ENCODE data around the gene METTL23.
"Not testable (repeated sequence)": the region's sequence is repeated elsewhere in the genome, so short reads cannot be mapped to it uniquely, and the experiment has no call there.

The METTL23 gene

GRCh38 chr17:76735586-76736348 is 9.1 kb downstream of the METTL23 start:
- DNase-seq: no peak

DNA sequence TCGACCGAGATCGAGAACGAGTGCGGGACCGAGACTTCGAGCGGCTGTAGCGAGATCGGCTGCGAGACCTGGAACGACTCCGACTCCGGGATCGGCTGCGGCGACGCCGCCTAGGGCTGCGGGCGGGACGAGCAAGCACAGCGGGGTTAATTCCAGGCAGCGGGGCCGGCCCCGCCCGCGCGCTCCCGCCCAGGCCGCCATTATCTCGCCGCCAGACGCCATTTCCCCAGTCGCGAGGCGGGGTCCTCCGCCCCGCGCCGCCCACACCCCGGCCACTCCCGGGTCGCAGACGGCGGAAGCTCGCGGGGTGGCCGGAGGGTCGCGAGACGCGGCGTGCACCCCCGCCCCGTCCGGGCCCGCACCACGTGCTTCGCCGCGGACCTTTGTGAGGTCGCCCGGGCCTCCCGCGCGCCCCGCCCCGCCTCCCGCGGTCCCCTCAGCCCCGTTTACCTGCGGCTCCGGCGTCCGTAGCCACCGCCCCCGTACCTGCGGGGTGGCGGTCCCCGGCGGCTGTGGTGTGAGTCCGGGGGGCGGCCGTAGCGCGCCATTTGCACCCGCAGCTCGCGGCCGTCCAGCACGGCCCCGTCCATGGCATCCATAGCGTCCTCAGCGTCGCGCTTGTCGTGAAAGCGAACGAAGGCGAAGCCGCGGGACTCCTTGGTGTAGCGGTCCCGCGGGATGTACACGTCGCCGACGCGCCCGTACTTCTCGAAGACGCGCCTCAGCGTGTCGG is 9.9 kb downstream of the METTL23 start:
- DNase-seq: peak; percentile 56

DNA sequence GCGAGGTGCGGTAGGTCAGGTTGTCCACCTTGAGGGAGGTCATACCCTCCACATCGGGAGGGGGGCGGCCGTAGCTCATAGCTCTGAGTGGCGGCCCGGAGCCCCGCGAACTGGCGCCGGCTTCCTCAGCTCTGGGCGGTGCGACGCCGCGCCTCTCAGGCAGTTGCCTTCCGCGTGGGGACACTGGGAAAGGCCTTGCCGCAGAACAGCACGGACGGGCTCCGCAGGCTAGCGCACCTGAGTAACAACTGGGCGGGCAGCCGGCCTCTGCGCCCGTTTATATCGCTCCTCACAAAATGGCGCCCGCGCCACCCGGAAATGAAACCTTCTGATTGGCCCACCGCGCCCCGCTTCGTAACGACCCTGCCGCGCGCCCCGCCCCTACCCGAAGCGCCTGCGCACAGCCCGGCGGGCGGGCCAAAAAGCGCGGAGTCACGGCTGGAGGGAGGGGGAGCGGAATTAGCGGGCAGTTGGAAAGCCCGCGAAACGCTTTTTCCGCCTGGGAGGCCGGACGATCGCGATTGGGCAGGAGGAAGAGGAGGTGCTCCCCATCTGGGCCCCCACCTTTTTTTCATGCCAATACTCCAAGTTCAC is 10.5 kb downstream of the METTL23 start, which contains the start of gene SRSF2:
Gene SRSF2 (minus strand): TSS at position 250 of the 594 bp plus-strand sequence. CDS start 171 bp downstream, at position 79.
- DNase-seq: peak; percentile 99

- peak; percentile 98 for DNase-seq
Observed at GRCh38 chr17:76737676-76738467, 11.2 kb downstream of the METTL23 start, which contains the start of gene MFSD11. Gene MFSD11 (plus strand): TSS chr17:76738119. CDS start chr17:76738353, 234 bp downstream.

GRCh38 chr17:76738468-76738850 is 11.8 kb downstream of the METTL23 start:
- peak; percentile 69 for DNase-seq

DNA sequence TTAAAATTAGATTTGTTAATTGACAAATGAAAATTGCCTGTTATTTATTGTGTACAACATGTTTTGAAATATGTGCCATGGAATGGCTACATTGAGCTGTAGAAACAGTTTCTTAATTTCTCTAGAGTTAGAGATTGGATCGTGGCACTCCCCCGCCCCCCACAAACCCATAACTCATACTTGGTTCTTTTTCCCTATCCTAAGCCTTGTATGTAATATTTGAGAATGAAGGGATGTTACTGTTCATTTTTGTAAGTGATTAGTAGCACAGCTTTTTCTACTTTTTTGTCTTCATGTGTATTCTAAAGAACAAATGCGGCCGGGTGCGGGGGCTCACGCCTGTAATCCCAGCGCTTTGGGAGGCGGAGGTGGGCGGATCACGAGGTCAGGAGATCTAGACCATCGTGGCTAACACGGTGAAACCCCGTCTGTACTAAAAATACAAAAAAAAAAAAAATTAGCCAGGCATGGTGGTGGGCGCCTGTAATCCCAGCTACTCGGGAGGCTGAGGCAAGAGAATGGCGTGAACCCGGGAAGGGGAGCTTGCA is 13.0 kb downstream of the METTL23 start:
- not testable (repeated sequence) for DNase-seq

- no peak for DNase-seq
Observed at GRCh38 chr17:76740329-76741118, 13.9 kb downstream of the METTL23 start.

- DNase-seq: no peak
Observed at GRCh38 chr17:76742958-76743357, 16.3 kb downstream of the METTL23 start.

DNA sequence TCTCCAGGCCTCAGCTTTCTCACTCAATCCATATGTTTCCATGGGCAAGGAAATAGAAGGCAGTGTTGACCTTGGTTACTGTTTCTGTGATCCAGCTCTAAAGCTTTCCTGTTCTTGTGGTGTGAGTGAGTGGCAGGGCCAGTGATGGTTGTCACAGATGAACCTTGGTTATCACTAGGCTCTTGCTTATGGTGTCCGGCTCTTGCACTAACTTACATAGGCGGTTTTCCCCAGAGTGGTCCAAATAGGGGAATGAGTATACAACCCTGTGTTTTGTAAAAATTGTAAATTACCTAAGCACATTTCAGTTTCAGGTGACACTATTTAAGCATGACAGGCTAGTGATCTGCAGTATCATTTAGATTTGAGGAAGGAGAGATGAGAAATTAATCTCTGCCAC is 18.1 kb downstream of the METTL23 start:
- DNase-seq: no peak

DNA sequence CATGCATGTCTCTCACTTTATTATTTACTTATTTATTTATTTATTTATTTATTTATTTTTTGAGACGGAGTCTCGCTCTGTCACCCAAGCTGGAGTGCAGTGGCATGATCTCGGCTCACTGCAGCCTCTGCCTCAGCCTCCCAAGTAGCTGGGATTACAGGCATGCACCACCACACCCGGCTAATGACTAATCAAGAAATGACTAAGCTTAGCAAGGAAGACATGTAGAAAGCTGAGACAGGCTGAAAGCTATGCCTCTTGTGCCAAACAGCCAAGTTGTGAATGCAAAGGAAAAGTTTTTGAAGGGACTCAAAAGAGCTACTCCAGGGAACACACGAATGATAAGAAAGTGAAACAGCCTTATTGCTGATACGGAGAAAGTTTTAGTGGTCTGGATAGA is 19.1 kb downstream of the METTL23 start:
- not testable (repeated sequence) for DNase-seq

DNA sequence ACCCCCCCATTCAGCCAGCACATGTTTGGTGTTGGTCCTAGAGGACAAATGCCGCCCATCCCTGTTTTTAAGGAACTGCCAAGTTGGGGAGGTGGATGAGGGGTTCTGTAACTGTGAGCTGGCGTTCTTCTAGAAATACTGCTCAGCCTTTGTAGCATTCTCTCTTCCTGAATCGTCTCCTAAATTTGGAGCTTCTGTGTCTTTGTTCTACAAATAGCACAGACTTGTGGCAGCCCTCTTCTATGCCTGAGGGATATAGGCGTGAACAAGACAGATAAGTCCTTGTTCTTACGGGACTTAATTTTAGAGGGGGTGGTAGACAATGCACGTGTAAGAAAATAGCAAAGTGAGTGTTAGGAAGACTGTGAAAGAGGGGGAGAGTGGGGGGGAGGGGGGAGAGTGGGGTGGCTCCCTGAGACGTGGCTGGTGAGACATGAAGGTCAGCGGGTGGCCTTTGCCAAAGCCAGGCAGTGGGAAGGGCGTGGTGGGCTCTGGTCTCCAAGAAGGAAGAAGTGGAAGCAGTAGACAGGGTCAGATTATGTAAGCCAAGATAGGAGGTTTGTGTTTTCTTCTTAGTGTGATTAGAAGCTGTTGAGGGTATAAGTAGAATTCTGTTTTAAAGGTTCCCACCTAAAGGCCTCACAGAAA is 21.2 kb downstream of the METTL23 start:
- no peak for DNase-seq

GRCh38 chr17:76748657-76749056 is 22.0 kb downstream of the METTL23 start:
- no peak for DNase-seq

GRCh38 chr17:76751416-76751993 is 24.9 kb downstream of the METTL23 start:
- DNase-seq: no peak

DNA sequence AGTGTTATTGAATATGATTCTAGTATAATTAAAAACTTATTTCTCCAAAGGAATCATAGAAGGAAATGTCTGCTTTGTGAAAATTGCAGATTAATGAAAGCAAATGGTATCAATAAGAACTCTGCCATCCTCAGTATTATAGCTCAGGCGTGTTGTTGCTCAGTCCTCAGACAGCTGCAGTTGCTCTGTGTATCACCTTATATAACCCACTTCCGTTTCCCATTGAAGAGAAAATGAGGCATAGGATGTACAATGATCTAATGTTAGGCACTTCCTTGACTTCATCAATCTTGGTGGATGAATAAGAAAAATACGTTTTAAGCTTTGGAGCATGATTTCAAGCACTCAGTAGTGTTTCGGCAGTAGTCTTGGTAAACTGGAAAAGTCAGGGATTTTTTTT is 25.4 kb downstream of the METTL23 start:
- DNase-seq: no peak

DNA sequence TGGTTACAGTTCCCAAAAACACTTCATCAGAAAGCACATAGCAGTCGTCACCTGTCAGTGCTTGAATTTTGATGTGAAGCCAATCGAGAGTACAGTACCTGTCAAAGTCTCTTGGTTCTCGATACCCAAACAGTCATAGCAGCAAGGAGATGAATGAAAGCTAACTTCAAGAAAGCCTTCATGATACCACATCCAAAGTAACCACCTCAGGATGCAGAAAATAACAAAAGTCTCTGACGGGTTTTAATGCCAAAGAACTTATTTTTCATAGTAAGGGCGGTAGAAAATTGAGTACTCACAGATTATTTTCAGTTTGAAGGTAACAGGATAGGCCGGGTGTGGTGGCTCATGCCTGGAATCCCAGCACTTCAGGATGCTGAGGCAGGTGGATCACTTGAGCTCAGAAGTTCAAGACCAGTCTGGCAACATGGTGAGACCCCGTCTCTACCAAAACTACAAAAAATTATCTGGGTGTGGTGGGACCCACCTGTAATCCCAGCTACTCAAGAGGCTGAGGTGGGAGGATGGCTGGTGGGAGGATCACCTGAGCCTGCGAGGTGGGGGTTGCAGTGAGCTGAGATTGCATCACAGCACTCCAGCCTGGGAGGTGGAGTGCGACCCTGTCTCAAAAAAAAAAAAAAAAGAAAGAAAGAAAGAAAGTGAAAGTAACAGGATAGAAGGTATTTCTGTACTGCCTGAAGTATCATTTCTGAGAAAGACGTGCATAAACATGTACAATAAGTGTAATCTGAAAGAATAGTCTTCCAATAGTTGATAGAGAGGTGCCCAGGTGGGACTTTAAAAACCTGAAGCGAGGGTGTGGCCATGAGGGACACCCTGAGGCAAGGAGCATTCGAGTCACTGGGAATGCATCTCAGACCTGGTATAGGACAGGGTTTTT is 26.7 kb downstream of the METTL23 start:
- DNase-seq: no peak

DNA sequence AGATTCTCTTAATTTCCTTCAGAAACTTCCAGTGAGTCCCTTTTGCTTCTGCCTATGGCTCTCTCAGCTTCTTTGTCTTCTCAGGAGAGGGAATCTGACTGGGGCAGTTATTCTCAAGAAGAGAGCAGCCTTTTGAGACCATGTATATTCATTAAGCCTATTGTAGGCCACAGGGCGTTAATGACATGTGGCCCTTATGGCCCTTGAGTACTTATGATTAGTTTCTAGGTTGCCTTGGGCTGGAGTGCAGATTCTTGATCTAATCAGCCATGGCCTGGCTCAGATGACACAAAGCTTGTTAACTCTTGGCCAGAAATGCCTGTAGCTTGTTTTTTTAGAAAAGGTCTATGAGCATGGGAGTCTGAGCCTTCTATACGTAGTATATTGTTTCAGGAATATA is 28.6 kb downstream of the METTL23 start:
- DNase-seq: peak; percentile 95

DNA sequence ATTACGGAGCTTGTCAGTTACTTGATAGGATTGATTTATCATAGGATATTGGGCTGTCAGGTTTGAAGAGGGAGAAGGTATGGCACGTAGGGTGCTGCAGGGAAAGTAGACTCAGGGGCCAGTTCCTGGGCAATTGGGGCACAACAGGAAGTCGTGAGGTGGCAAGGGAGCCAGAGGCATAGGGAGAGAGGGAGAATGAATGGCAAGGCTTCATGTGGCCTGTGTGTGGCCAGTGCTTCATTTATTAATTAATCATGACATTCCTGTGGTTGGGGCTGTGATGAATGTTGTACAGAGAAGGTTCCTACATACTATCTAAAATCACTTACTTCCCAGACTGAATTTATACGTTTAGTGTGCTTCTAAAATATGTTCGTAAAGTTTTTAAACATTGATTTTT is 30.6 kb downstream of the METTL23 start:
- no peak for DNase-seq

- DNase-seq: no peak
Observed at GRCh38 chr17:76758570-76758969, 31.9 kb downstream of the METTL23 start.

DNA sequence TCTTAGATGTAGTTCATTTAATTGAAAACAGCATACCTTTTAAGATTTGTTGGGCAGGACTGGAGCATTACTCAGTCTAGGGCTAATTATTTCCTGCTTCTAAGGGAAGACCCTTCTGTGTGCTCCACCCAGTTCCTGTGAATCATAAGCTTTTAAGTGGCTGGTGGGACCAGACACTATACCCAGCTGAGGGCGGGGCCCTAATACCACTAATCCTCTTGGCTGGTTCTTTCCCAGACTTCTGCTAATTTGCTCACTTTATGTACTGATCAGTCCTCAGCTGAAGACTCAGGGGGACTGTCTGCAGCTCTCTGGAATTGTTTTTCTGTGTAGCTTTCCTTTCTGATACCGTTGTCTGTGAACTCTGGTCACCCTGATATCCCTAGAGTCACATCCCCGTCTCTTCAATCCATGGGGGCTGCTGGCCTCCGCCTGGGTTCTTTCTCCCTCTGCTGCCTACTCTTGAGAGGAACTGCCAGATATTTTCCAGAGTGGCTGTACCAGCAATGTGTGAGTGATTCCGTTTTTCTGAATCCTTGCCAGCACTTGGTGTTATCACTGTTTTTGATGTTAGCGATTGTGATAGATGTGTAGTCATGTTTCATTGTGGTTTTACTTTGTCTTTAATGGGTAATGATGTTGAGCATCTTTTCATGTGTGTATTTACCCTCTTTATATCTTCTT is 46.3 kb downstream of the METTL23 start:
- peak; percentile 97 for DNase-seq
